GM12878 (cell line): ENCODE data around the gene NFATC2.

ENCODE experiments used
- CHD2 ChIP-seq: IDR thresholded peaks from 2 replicates; pipeline ENCODE4 v1.6.1; 2011; ENCODE audit warnings: low read depth, low read length, improper control_type of control experiment, borderline replicate concordance
- CTCF ChIP-seq, 3 experiments: IDR thresholded peaks in 2 of 3; conservative IDR thresholded peaks in 1 of 3; 2 replicates each; pipeline ENCODE4 v1.5.1; 2011; ENCODE audit warnings: low read depth in 3 of 3, low read length in 3 of 3, mild to moderate bottlenecking in 3 of 3, control low read depth in 2 of 3, moderate library complexity in 2 of 3, inconsistent platforms in 1 of 3, mixed read lengths in 1 of 3; ENCODE audit not compliant: control insufficient read depth in 2 of 3, insufficient read depth in 1 of 3; ENCODE audit errors: extremely low read depth in 1 of 3
- MAX ChIP-seq: IDR thresholded peaks from 2 replicates; pipeline ENCODE4 v1.6.1; 2012; ENCODE audit warnings: low read depth, low read length, improper control_type of control experiment
- MYC ChIP-seq: IDR thresholded peaks from 2 replicates; pipeline ENCODE4 v1.6.1; 2011; ENCODE audit warnings: mild to moderate bottlenecking, low read length, moderate library complexity, inconsistent platforms; ENCODE audit not compliant: insufficient read depth, insufficient replicate concordance, insufficient read length, severe bottlenecking
- SP1 ChIP-seq: IDR thresholded peaks from one replicate; pipeline ENCODE4 v1.6.1; 2011; ENCODE audit warnings: low read depth, low read length
- YY1 ChIP-seq: IDR thresholded peaks from 2 replicates; pipeline ENCODE4 v1.6.1; 2011; ENCODE audit warnings: low read depth, mild to moderate bottlenecking, low read length

- TF ChIP-seq CHD2 (no peak), MYC (no peak), CTCF (IDR thresholded peaks at IDR 0.05 in 2 of 3, conservative IDR thresholded peaks at IDR 0.05 in 1 of 3; ENCODE audit: control insufficient read depth in 2 of 3, extremely low read depth in 1 of 3, insufficient read depth in 1 of 3, low read depth in 3 of 3, low read length in 3 of 3) (no peak), YY1 (no peak), MAX (no peak), SP1 (no peak)
These were observed 141.0 kb downstream of the NFATC2 start for GRCh38 chr20:51401496-51401895.
